ENCODE results near the gene SLC37A4. TPM values are rescaled to one million over a fixed set of nuclear protein-coding genes. Genes with fewer than 3 reads are reported as not detected.

The SLC37A4 gene
- polyA plus RNA-seq, 1 of the 3 experiments (the other 2 are of a cell fraction), result 21.8 TPM

- WGBS (ENCODE audit: low lambda C conversion rate), result 41% methylated on average over 6 of the region's 6 CpGs
- no peak for TF ChIP-seq CHD2 (IDR thresholded peaks at IDR 0.05; ENCODE audit: low read length, partially characterized antibody)
- no peak for TF ChIP-seq USF1 (IDR thresholded peaks at IDR 0.05; ENCODE audit: borderline replicate concordance, low read depth)
- no peak for TF ChIP-seq POLR2AphosphoS5 (IDR thresholded peaks at IDR 0.05; ENCODE audit: low read depth, low read length)
- no peak for TF ChIP-seq GABPA (IDR thresholded peaks at IDR 0.05; ENCODE audit: low read depth)
- TF ChIP-seq FOXM1 (IDR thresholded peaks at IDR 0.05; ENCODE audit: low read depth), result no peak
- TF ChIP-seq RAD21 (IDR thresholded peaks at IDR 0.05; ENCODE audit: low read length), result peak; percentile 48
- no peak for TF ChIP-seq JUND (IDR thresholded peaks at IDR 0.05)
- no peak for TF ChIP-seq RFX5 (IDR thresholded peaks at IDR 0.05; ENCODE audit: low read length)
- no peak for TF ChIP-seq RCOR1 (IDR thresholded peaks at IDR 0.05; ENCODE audit: low read length)
- no peak for TF ChIP-seq MEF2A (IDR thresholded peaks at IDR 0.05; ENCODE audit: borderline replicate concordance, low read depth)
- TF ChIP-seq RXRA (IDR thresholded peaks at IDR 0.05; ENCODE audit: borderline replicate concordance, low read depth), result no peak
- TF ChIP-seq FOSL2 (IDR thresholded peaks at IDR 0.05; ENCODE audit: borderline replicate concordance, low read depth), result no peak
- TF ChIP-seq, protein P1, sequence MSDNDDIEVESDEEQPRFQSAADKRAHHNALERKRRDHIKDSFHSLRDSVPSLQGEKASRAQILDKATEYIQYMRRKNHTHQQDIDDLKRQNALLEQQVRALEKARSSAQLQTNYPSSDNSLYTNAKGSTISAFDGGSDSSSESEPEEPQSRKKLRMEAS (IDR thresholded peaks at IDR 0.05; ENCODE audit: low read depth), result no peak
- no peak for TF ChIP-seq TCF12 (IDR thresholded peaks at IDR 0.05)
- no peak for TF ChIP-seq TAF1 (IDR thresholded peaks at IDR 0.05; ENCODE audit: borderline replicate concordance, low read depth, low read length)
- TF ChIP-seq USF2 (IDR thresholded peaks at IDR 0.05; ENCODE audit: borderline replicate concordance, low read depth, low read length), result no peak
- TF ChIP-seq, protein P2, sequence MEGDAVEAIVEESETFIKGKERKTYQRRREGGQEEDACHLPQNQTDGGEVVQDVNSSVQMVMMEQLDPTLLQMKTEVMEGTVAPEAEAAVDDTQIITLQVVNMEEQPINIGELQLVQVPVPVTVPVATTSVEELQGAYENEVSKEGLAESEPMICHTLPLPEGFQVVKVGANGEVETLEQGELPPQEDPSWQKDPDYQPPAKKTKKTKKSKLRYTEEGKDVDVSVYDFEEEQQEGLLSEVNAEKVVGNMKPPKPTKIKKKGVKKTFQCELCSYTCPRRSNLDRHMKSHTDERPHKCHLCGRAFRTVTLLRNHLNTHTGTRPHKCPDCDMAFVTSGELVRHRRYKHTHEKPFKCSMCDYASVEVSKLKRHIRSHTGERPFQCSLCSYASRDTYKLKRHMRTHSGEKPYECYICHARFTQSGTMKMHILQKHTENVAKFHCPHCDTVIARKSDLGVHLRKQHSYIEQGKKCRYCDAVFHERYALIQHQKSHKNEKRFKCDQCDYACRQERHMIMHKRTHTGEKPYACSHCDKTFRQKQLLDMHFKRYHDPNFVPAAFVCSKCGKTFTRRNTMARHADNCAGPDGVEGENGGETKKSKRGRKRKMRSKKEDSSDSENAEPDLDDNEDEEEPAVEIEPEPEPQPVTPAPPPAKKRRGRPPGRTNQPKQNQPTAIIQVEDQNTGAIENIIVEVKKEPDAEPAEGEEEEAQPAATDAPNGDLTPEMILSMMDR (IDR thresholded peaks at IDR 0.05), result peak; percentile 46
- peak; percentile 50; the same call in 1 of the 2 replicates for TF ChIP-seq MXI1 (IDR thresholded peaks at IDR 0.05; ENCODE audit: low read depth, low read length)
- TF ChIP-seq NRF1 (IDR thresholded peaks at IDR 0.05; ENCODE audit: low read depth, low read length), result no peak
- ChIA-PET CTCF (interaction anchor here (0.9 to 2.1 kb wide), 14 partner anchors 8 to 284 kb away, joined by 3 to 8 read pairs (median 4); partner anchors contain the start of genes SLC37A4 and VPS11), POLR2A (interaction anchor here (0.7 to 3.8 kb wide), 10 partner anchors 10 to 56 kb away, joined by 3 to 21 read pairs (median 8); partner anchors contain the start of genes DPAGT1, HMBS, RPS25 and TRAPPC4)
- Histone ChIP-seq H3K9me3 (no peaks in the 10 kb centered on the region), H3K27me3 (ENCODE audit: insufficient read depth) (no peaks in the 10 kb centered on the region), H4K20me1 (ENCODE audit: insufficient read depth) (no peaks in the 10 kb centered on the region), H3K9me2 (no peaks in the 10 kb centered on the region), H3K27ac (ENCODE audit: low read depth in 2 of 2, low read length in 1 of 2) (peak overlapping the region; percentile 77 to 84; a peak in 2 of 4 replicates), H3F3A (replicated peaks; ENCODE audit: insufficient read depth) (peaks cover 11% of the 10 kb centered on the region), H2AFZ (ENCODE audit: low read depth) (no peak overlapping the region), H3K4me3 (ENCODE audit: low read depth in 2 of 2, low read length in 1 of 2) (peak overlapping the region; percentile 82 to 90), H3K36me3 (replicated peaks in 1 of 2; ENCODE audit: control insufficient read depth in 1 of 2, insufficient read depth in 2 of 2, low read length in 1 of 2) (peaks cover 32 to 44% of the 10 kb centered on the region in 2 experiments), H3K9ac (peak overlapping the region; percentile 91), H3K4me1 (ENCODE audit: control insufficient read depth in 1 of 2, insufficient read depth in 2 of 2, low read depth in 1 of 2, low read length in 1 of 2) (peaks cover 12 to 21% of the 10 kb centered on the region in 2 experiments; a peak in 2 of 4 replicates), H3K79me2 (ENCODE audit: insufficient read depth) (peaks cover 33% of the 10 kb centered on the region), H3K4me2 (peak overlapping the region; percentile 94)
- peak; percentile 64 for DNase-seq
Observed at GRCh38 chr11:119055901-119056300, 25.2 kb upstream of the SLC37A4 start.
